ENCODE results near the gene ARHGAP19. TPM values are rescaled to one million over a fixed set of nuclear protein-coding genes. Genes with fewer than 3 reads are reported as not detected.

The ARHGAP19 gene
- polyA plus RNA-seq, 1 of the 3 experiments (the other 2 are of a cell fraction) = 3.8 TPM

DNA sequence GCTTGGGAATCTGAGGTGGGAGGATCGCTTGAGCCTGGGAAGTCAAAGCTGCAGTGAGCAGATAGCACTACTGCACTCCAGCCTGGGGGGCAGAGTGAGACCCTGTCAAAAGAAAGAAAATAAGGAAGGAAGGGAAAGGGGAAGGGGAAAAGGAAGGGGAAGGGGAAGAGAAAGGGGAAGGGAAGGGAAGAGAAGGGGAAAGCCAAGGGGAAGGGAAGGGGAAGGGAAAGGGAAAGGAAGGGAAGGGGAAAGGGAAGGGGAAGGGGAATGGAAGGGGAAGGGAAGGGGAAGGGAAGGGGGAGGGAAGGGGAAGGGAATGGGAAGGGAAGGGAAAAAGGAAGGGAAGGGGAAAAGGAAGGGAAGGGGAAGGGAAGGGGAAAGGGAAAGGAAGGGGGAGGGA is 41.5 kb downstream of the ARHGAP19 start:
- POLR2A ChIA-PET = no interaction called here
- CTCF ChIA-PET = interaction anchor here (2.5 kb wide), 1 partner anchor 16 kb away, joined by 9 read pairs; no protein-coding TSS in a partner anchor
- DNase-seq = no peak
- Histone ChIP-seq H3K27ac (ENCODE audit: low read depth in 2 of 2, low read length in 1 of 2) (no peak overlapping the region), H3K4me3 (ENCODE audit: low read depth in 2 of 2, low read length in 1 of 2) (no peak overlapping the region), H3K4me1 (ENCODE audit: control insufficient read depth in 1 of 2, insufficient read depth in 2 of 2, low read depth in 1 of 2, low read length in 1 of 2) (no peaks in the 10 kb centered on the region), H3K9me3 (no peaks in the 10 kb centered on the region), H3F3A (replicated peaks; ENCODE audit: insufficient read depth) (no peaks in the 10 kb centered on the region), H4K20me1 (ENCODE audit: insufficient read depth) (no peaks in the 10 kb centered on the region), H3K4me2 (no peak overlapping the region), H3K79me2 (ENCODE audit: insufficient read depth) (no peaks in the 10 kb centered on the region), H3K9me2 (no peaks in the 10 kb centered on the region), H3K36me3 (replicated peaks in 1 of 2; ENCODE audit: control insufficient read depth in 1 of 2, insufficient read depth in 2 of 2, low read length in 1 of 2) (peaks cover 0 to 3% of the 10 kb centered on the region in 2 experiments), H3K27me3 (ENCODE audit: insufficient read depth) (no peaks in the 10 kb centered on the region), H3K9ac (no peak overlapping the region), H2AFZ (ENCODE audit: low read depth) (no peak overlapping the region)
- TF ChIP-seq SMC3 (IDR thresholded peaks at IDR 0.05; ENCODE audit: low read depth, low read length) (no peak), GATA2 (CRISPR knock-in tag; IDR thresholded peaks at IDR 0.05) (no peak), GABPA (IDR thresholded peaks at IDR 0.05; ENCODE audit: low read depth) (no peak), TAF1 (IDR thresholded peaks at IDR 0.05; ENCODE audit: borderline replicate concordance, low read depth, low read length) (no peak), RCOR1 (IDR thresholded peaks at IDR 0.05; ENCODE audit: low read length) (no peak), MXI1 (IDR thresholded peaks at IDR 0.05; ENCODE audit: low read depth, low read length) (no peak)
- TF ChIP-seq, protein P1, sequence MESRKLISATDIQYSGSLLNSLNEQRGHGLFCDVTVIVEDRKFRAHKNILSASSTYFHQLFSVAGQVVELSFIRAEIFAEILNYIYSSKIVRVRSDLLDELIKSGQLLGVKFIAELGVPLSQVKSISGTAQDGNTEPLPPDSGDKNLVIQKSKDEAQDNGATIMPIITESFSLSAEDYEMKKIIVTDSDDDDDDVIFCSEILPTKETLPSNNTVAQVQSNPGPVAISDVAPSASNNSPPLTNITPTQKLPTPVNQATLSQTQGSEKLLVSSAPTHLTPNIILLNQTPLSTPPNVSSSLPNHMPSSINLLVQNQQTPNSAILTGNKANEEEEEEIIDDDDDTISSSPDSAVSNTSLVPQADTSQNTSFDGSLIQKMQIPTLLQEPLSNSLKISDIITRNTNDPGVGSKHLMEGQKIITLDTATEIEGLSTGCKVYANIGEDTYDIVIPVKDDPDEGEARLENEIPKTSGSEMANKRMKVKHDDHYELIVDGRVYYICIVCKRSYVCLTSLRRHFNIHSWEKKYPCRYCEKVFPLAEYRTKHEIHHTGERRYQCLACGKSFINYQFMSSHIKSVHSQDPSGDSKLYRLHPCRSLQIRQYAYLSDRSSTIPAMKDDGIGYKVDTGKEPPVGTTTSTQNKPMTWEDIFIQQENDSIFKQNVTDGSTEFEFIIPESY (IDR thresholded peaks at IDR 0.05; ENCODE audit: borderline replicate concordance, low read depth) = no peak
- WGBS (ENCODE audit: low lambda C conversion rate) = 100% methylated on average over 1 of the region's 1 CpG

DNA sequence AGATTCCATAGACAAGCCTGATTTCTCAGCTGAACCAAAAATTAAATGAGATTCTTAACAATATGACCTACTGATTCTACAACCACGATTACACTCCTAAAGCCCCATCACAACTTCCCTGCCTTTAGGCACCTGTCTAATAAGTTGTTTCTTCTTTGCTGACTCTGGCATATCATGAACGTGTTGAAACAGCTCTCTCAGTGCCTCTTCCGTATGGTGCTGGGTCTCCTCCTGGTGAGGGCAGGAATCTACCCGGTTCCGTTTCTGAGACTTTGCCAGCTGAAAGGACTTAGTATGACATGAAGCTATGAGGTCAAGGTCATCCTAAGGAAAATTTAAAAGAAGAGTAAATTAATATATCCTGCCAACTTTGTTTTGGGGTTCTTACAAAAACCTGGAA is 48.6 kb downstream of the ARHGAP19 start:
- no peaks in the 10 kb centered on the region for H3K9me3 ChIP-seq
- H3K27ac ChIP-seq (ENCODE audit: low read depth in 2 of 2, low read length in 1 of 2) = no peak overlapping the region
- CTCF ChIA-PET = interaction anchor here (0.6 to 2.1 kb wide), 4 partner anchors 9 to 211 kb away, joined by 3 to 9 read pairs (median 3); no protein-coding TSS in a partner anchor
- POLR2A ChIA-PET = no interaction called here
- no peaks in the 10 kb centered on the region for H3K79me2 ChIP-seq (ENCODE audit: insufficient read depth)
- TF ChIP-seq, protein P2, sequence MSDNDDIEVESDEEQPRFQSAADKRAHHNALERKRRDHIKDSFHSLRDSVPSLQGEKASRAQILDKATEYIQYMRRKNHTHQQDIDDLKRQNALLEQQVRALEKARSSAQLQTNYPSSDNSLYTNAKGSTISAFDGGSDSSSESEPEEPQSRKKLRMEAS (IDR thresholded peaks at IDR 0.05; ENCODE audit: low read depth) = no peak
- TF ChIP-seq EZH2phosphoT487 (IDR thresholded peaks at IDR 0.05; ENCODE audit: borderline replicate concordance, low read depth) = no peak
- no peak for TF ChIP-seq EP300 (IDR thresholded peaks at IDR 0.05; ENCODE audit: borderline replicate concordance in 1 of 2, low read depth in 1 of 2, low read length in 1 of 2)
- TF ChIP-seq, protein P3, sequence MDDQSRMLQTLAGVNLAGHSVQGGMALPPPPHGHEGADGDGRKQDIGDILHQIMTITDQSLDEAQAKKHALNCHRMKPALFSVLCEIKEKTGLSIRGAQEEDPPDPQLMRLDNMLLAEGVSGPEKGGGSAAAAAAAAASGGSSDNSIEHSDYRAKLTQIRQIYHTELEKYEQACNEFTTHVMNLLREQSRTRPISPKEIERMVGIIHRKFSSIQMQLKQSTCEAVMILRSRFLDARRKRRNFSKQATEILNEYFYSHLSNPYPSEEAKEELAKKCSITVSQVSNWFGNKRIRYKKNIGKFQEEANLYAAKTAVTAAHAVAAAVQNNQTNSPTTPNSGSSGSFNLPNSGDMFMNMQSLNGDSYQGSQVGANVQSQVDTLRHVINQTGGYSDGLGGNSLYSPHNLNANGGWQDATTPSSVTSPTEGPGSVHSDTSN (IDR thresholded peaks at IDR 0.05) = no peak
- TF ChIP-seq, protein P4, sequence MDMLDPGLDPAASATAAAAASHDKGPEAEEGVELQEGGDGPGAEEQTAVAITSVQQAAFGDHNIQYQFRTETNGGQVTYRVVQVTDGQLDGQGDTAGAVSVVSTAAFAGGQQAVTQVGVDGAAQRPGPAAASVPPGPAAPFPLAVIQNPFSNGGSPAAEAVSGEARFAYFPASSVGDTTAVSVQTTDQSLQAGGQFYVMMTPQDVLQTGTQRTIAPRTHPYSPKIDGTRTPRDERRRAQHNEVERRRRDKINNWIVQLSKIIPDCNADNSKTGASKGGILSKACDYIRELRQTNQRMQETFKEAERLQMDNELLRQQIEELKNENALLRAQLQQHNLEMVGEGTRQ (IDR thresholded peaks at IDR 0.05; ENCODE audit: borderline replicate concordance, low read depth, low read length) = no peak
- no peak for TF ChIP-seq TEAD4 (IDR thresholded peaks at IDR 0.05; ENCODE audit: borderline replicate concordance, insufficient read depth)
- no peak for TF ChIP-seq CHD2 (IDR thresholded peaks at IDR 0.05; ENCODE audit: low read length, partially characterized antibody)
- TF ChIP-seq YY1 (IDR thresholded peaks at IDR 0.05; ENCODE audit: low read depth) = no peak
- no peak for TF ChIP-seq RAD21 (IDR thresholded peaks at IDR 0.05; ENCODE audit: low read length)
- TF ChIP-seq RXRA (IDR thresholded peaks at IDR 0.05; ENCODE audit: borderline replicate concordance, low read depth) = no peak
- TF ChIP-seq FOXM1 (IDR thresholded peaks at IDR 0.05; ENCODE audit: low read depth) = no peak
- no peak for TF ChIP-seq TAF1 (IDR thresholded peaks at IDR 0.05; ENCODE audit: borderline replicate concordance, low read depth, low read length)
- TF ChIP-seq ELF1 (IDR thresholded peaks at IDR 0.05) = no peak
- TF ChIP-seq RCOR1 (IDR thresholded peaks at IDR 0.05; ENCODE audit: low read length) = no peak
- no peak for TF ChIP-seq GABPA (IDR thresholded peaks at IDR 0.05; ENCODE audit: low read depth)
- H3K4me3 ChIP-seq (ENCODE audit: low read depth in 2 of 2, low read length in 1 of 2) = no peak overlapping the region
- no peak overlapping the region for H3K4me2 ChIP-seq
- no peaks in the 10 kb centered on the region for H4K20me1 ChIP-seq (ENCODE audit: insufficient read depth)
- H3F3A ChIP-seq (replicated peaks; ENCODE audit: insufficient read depth) = no peaks in the 10 kb centered on the region
- H3K9me2 ChIP-seq = no peaks in the 10 kb centered on the region
- H3K9ac ChIP-seq = no peak overlapping the region
- peaks cover 0 to 8% of the 10 kb centered on the region in 2 experiments for H3K36me3 ChIP-seq (replicated peaks in 1 of 2; ENCODE audit: control insufficient read depth in 1 of 2, insufficient read depth in 2 of 2, low read length in 1 of 2)
- DNase-seq = no peak
- H3K4me1 ChIP-seq (ENCODE audit: control insufficient read depth in 1 of 2, insufficient read depth in 2 of 2, low read depth in 1 of 2, low read length in 1 of 2) = no peaks in the 10 kb centered on the region
- 91% methylated on average over 5 of the region's 5 CpGs for WGBS (ENCODE audit: low lambda C conversion rate)
- H2AFZ ChIP-seq (ENCODE audit: low read depth) = no peak overlapping the region
- no peaks in the 10 kb centered on the region for H3K27me3 ChIP-seq (ENCODE audit: insufficient read depth)
